K562 (cell line): ENCODE data around the gene DDX50. TPM values are rescaled to one million over a fixed set of nuclear protein-coding genes. Genes with fewer than 3 reads are reported as not detected.

ENCODE experiments used
- SOX6 ChIP-seq: fragments of 450-650 bp; IDR thresholded peaks from 2 replicates; pipeline ENCODE4 v1.6.1; 2014; ENCODE audit warnings: mild to moderate bottlenecking
- TAF9B ChIP-seq: fragments of 450-650 bp; IDR thresholded peaks from 2 replicates; pipeline ENCODE4 v1.6.1; 2018; ENCODE audit warnings: mild to moderate bottlenecking; ENCODE audit not compliant: partially characterized antibody
- ZBTB11 ChIP-seq, 3 experiments: fragments of 200-800 bp in 1 of 3; fragments of 250-450 bp in 1 of 3; fragments of 450-650 bp in 1 of 3; sonication (Bioruptor Pico) in 1 of 3; sonication (Bioruptor generic) in 1 of 3; formaldehyde crosslinking in 1 of 3; IDR thresholded peaks; 2 replicates each; pipeline versions ENCODE4 v1.6.1 to v1.8.0; 2016 to 2022; ENCODE audit warnings: mild to moderate bottlenecking in 2 of 3, missing genetic modification characterization in 2 of 3, missing compliant biosample characterization in 1 of 3, moderate library complexity in 1 of 3
- ZNF140 ChIP-seq: fragments of 250-450 bp; sonication (Bioruptor Pico); IDR thresholded peaks from 2 replicates; pipeline ENCODE4 v1.8.0; 2021; ENCODE audit warnings: moderate library complexity, mild to moderate bottlenecking, inconsistent platforms
- ZNF232 ChIP-seq: sonication (generic); formaldehyde crosslinking; IDR thresholded peaks from 2 replicates; pipeline ENCODE4 v1.8.0; 2022; ENCODE audit warnings: mild to moderate bottlenecking, missing genetic modification reagents
- polyA plus RNA-seq, 8 experiments: library from polyadenylated mRNA; depleted of rRNA in 4 of 8; stranded (reverse) in 5 of 8; unstranded in 3 of 8; fragments of >200 nt; fragmentation: Nextera tagmentation in 2 of 8; fragmentation: Illumina TruSeq in 1 of 8; extraction: Ambion mirVana in 2 of 8; extraction: Trizol in 1 of 8; gene quantifications; 2 replicates each; pipeline versions ENCODE4 v1.2.1 to v1.2.3, GENCODE V29; 2011 to 2014; ENCODE audit warnings: inconsistent platforms in 1 of 8, missing spikeins in 1 of 8
- total RNA-seq, 7 experiments: library from RNA; depleted of rRNA in 6 of 7; stranded (reverse); fragments of >200 nt in 6 of 7; fragmentation: Illumina TruSeq in 2 of 7; extraction: Trizol in 2 of 7; gene quantifications; 2 replicates each; pipeline versions ENCODE4 v1.2.1 to v1.2.3, GENCODE V29; 2011 to 2021; ENCODE audit warnings: low replicate concordance in 1 of 7
- TF ChIP-seq, protein P1 (sequence below): fragments of 450-650 bp; IDR thresholded peaks from 2 replicates; pipeline ENCODE4 v1.6.1; 2018; ENCODE audit not compliant: partially characterized antibody
- TF ChIP-seq, protein P2 (sequence below): fragments of 450-650 bp; IDR thresholded peaks from 2 replicates; pipeline ENCODE4 v1.6.1; 2018; ENCODE audit warnings: mild to moderate bottlenecking, low read depth; ENCODE audit not compliant: partially characterized antibody
- TF ChIP-seq, protein P3 (sequence below): fragments of 250-450 bp; sonication (Bioruptor Pico); IDR thresholded peaks from 2 replicates; pipeline ENCODE4 v1.9.0; 2021; ENCODE audit warnings: mild to moderate bottlenecking, inconsistent platforms

DDX50 gene
- total and polyA plus RNA-seq, 9 of the 15 experiments (the other 6 are each of a cell fraction or from before 2014, with no cell fraction given) = 36.7 to 86.8 (median 57.4) TPM

DNA sequence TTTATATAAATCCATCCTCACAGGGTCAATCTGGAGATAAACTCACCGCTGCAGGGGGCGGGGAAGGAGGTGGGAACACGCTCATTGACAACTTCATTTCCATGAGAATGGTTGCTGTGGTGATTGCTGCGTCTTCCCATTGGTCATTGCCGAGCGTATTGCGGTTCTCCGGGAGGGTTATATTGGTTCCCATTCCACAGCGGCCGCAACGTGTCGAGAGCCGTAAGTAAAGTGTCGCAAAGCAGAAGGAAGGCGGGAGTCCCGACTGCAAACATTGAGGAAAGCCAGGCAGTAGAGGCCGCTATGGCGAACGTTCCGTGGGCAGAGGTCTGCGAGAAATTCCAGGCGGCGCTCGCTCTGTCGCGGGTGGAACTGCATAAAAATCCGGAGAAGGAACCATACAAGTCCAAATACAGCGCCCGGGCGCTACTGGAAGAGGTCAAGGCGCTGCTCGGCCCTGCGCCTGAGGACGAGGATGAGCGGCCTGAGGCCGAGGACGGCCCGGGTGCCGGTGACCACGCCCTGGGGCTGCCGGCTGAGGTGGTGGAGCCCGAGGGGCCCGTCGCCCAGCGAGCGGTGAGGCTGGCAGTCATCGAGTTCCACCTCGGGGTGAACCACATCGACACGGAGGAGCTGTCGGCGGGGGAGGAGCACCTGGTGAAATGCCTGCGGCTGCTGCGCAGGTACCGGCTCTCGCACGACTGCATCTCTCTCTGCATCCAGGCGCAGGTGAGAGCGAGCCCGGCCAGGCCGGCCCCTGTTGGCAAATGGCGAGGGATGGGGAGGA is 87.6 kb downstream of the DDX50 start, which contains the start of gene KIFBP (continued):
- TF ChIP-seq, protein P1, sequence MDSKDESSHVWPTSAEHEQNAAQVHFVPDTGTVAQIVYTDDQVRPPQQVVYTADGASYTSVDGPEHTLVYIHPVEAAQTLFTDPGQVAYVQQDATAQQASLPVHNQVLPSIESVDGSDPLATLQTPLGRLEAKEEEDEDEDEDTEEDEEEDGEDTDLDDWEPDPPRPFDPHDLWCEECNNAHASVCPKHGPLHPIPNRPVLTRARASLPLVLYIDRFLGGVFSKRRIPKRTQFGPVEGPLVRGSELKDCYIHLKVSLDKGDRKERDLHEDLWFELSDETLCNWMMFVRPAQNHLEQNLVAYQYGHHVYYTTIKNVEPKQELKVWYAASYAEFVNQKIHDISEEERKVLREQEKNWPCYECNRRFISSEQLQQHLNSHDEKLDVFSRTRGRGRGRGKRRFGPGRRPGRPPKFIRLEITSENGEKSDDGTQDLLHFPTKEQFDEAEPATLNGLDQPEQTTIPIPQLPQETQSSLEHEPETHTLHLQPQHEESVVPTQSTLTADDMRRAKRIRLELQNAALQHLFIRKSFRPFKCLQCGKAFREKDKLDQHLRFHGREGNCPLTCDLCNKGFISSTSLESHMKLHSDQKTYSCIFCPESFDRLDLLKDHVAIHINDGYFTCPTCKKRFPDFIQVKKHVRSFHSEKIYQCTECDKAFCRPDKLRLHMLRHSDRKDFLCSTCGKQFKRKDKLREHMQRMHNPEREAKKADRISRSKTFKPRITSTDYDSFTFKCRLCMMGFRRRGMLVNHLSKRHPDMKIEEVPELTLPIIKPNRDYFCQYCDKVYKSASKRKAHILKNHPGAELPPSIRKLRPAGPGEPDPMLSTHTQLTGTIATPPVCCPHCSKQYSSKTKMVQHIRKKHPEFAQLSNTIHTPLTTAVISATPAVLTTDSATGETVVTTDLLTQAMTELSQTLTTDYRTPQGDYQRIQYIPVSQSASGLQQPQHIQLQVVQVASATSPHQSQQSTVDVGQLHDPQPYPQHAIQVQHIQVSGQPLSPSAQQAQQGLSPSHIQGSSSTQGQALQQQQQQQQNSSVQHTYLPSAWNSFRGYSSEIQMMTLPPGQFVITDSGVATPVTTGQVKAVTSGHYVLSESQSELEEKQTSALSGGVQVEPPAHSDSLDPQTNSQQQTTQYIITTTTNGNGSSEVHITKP = peak; percentile 13
- TF ChIP-seq, protein P2, sequence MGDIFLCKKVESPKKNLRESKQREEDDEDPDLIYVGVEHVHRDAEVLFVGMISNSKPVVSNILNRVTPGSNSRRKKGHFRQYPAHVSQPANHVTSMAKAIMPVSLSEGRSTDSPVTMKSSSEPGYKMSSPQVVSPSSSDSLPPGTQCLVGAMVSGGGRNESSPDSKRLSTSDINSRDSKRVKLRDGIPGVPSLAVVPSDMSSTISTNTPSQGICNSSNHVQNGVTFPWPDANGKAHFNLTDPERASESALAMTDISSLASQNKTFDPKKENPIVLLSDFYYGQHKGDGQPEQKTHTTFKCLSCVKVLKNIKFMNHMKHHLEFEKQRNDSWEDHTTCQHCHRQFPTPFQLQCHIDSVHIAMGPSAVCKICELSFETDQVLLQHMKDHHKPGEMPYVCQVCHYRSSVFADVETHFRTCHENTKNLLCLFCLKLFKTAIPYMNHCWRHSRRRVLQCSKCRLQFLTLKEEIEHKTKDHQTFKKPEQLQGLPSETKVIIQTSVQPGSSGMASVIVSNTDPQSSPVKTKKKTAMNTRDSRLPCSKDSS = no peak
- TF ChIP-seq, protein P3, sequence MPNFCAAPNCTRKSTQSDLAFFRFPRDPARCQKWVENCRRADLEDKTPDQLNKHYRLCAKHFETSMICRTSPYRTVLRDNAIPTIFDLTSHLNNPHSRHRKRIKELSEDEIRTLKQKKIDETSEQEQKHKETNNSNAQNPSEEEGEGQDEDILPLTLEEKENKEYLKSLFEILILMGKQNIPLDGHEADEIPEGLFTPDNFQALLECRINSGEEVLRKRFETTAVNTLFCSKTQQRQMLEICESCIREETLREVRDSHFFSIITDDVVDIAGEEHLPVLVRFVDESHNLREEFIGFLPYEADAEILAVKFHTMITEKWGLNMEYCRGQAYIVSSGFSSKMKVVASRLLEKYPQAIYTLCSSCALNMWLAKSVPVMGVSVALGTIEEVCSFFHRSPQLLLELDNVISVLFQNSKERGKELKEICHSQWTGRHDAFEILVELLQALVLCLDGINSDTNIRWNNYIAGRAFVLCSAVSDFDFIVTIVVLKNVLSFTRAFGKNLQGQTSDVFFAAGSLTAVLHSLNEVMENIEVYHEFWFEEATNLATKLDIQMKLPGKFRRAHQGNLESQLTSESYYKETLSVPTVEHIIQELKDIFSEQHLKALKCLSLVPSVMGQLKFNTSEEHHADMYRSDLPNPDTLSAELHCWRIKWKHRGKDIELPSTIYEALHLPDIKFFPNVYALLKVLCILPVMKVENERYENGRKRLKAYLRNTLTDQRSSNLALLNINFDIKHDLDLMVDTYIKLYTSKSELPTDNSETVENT (CRISPR knock-in tag) = peak; percentile 87
- peak; percentile 89 for TF ChIP-seq SOX6
- no peak for TF ChIP-seq ZBTB11 (CRISPR knock-in tag; IDR thresholded peaks at IDR 0.05)
- no peak for TF ChIP-seq ZNF232 (CRISPR knock-in tag)
- peak; percentile 66 for TF ChIP-seq TAF9B
- TF ChIP-seq ZNF140 (CRISPR knock-in tag) = no peak
